Stimulated activated CD4-positive, alpha-beta T cell treated with anti-CD3 and anti-CD28 coated beads, TNF-alpha, amount 100 ng/mL, for 1 hour (primary cell): ENCODE measurements around the gene RPTOR.

Experiments
- DNase-seq, 3 donors: peaks; one replicate each; pipeline ENCODE4 v3.0.0-alpha.2; 2020; ENCODE audit warnings: low read depth in 3 of 3, low spot score in 1 of 3

RPTOR gene

GRCh38 chr17:80588702-80589383 lies 44.2 kb downstream of the RPTOR start:
- no peak for DNase-seq

DNA sequence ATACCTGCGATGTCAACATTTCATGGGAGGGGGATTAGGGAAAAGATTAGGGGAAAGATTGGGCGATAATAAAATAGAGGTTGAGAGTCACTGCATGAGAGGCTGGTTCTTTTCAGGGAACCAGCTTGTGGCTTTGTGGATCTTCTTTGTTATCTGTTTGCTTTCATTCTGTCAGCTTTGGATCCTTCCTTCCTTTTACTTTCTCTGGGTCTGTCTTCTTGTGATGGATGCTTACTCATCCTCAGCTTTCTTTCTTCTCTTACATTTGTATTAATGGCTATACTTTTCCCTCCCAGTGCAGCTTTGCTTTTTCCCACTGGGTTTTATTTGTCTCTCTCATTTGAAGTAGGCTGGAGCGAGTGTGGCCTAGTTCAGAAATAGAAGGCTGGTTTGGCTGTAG lies 47.1 kb downstream of the RPTOR start:
- DNase-seq, result no peak

- no peak for DNase-seq
Measured at GRCh38 chr17:80592243-80592642, 47.6 kb downstream of the RPTOR start.

DNA sequence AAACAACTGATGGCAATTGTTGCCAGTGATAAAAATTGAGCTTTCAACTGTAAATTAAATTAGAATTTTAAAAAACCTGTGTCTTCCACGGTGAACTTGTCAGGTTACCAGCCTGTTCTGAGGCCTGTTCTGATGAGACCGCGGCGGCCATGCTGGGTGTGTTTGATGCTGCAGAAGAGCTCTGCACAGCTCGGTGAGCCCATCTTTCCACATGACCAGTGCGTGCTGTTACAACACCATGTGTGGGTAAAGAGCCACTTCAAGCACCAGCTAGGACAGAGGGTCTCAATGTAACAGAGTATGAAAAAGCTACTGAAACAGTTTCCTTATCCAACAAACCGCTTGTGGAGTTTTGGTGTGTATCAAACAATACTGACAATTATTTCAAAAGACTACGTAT lies 48.5 kb downstream of the RPTOR start:
- no peak for DNase-seq

DNA sequence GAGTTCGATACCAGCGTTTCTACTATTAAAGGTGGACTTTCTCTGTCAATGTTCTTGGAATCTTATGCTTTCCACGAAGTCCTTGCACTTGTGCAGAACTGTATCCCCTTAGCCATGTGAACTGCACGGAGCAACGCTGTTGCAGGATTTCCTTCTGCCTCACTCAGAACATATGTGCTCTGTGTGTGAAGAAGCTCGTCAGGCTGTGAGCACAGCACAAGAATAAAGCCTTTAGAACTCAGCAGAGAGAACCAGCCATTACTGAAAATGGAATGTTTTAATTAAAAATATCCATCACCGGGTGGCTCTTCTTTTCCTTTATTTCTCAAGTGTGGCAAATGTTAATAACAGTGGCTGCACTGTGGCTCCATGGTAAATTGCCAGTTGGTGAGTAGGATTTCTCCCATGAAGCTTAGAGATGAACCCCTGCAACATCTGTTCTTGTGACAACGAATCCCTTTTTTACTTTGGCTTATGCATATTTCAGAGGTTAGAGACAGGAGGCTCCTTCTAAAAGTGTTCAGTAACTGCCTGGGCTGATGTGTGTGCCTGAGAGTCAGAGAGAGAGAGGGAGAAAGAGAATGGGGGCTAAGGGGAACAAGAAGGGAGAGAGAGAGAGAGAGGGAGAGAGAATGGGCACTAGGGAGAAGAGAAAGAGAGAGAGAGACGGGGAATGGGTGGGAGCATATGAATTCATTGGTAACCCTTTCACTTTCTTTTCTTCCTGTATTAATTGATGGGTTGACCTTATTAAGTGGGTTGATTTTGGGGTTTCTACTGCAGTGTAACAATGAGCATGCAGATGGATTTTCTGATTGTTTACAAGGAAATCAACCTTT lies 50.0 kb downstream of the RPTOR start:
- no peak for DNase-seq

- no peak for DNase-seq
Measured at GRCh38 chr17:80596760-80597608, 52.3 kb downstream of the RPTOR start.

DNA sequence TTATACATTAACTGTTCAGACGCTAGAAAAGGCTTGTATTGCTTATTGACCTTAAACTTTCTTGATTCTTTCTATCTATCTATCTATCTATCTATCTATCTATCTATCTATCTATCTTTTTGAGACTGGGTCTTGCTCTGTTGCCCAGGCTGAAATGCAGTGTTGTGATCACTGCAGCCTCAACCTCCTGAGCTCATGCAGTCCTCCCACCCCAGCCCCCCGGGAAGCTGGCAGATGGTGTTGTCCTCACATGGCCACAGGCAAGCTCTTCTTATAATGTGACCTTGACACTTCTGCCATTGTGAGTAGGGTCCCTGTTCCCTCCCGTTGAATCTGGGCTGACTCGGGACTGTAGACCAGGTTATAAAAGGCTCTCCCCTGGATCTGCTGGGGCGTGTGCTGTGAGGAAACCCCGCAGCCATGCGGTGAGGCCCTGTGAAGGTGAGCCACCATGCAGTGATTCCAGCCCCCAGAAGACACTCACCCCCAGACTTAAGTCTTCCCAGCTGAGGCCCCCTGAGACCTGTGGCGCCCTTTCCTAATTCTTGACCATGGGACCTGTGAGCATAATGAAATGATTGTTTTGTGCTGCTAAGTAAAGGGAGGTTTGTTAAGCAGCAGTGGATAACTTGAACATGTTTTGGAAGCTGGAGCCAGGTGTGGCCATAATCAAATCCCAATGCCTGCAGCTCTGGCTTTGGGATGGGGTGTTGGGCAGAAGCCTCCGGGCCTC lies 54.3 kb downstream of the RPTOR start:
- no peak for DNase-seq

DNA sequence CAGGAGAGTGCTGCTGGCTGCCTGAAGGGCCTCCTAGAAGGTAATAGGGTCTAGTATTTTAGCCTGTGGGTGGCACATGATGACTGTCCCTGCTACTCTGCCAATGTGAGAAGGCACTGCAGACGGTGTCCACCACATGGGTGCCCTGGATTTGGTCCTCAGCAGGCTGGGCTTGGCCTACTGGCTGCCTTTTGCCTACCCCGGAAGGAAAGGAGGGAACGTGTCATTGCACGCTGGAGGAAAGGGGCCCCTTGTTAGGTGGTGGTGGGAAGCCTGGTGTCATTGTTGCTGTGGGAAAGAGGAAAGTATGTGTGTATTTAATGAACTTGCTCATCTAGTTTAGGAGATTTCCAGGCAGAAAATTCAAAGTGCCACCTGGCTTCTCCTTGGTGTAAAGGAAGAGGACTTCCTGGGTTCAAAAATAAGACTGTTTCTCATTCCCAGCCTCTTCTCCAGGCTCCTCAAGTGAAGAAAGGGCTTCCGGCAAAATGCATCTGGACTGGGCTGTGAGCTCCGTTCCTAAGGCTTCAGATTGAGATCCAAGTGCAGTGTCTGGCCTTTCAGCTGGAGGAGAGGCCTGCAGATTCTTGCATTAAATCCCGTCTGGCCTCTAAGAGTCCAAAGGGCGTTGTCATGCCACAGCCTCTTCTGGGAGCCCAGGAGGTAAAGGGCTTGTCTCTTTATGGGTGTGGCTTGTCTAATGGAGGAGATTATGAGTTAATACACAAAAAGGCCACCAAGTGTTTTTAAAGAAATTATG lies 55.1 kb downstream of the RPTOR start:
- DNase-seq, result no peak

GRCh38 chr17:80601146-80601545 lies 56.5 kb downstream of the RPTOR start:
- DNase-seq, result no peak

GRCh38 chr17:80603396-80603795 lies 58.8 kb downstream of the RPTOR start:
- no peak for DNase-seq

DNA sequence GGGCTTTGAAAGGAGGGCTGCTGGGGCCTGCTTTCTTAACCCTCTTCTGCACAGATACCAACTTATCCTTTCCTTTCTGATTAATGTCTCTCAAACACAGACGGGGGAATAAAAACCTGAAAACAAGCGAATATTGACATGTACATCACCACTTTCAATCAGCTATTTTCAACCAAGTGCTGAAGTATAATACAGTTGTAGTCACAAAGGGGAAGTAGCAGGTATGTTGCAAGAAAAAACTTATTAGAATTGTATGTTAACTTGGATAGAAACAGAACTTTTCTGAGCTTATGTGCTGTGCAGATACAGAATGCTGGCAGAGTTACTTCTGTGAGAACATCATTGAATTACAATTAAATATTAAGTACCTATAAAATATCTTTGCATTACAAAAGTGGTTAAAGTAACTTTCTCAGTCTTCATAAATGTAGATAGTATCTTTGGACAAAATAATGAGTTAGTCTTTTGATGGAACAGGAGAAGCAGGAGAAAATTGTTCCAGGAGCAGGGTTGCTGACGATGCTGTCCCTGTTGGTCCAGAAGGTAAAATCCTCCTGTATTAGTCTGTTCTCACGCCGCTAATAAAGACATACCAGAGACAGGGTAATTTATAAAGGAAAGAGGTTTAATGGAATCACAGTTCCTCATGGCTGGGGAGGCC lies 59.5 kb downstream of the RPTOR start:
- no peak for DNase-seq

DNA sequence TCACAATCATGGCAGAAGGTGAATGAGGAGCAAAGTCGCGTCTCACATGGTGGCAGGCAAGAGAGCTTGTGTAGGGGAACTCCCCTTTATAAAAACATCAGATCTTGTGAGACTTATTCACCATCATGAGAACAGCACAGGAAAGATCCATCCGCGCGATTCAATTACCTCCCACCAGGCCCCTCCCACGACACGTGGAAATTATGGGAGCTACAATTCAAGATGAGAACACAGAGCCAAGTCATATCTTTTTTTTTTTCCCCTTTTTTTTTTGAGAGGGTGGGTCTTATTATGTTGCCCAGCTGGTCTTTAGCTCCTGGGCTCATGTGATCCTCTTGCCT lies 60.0 kb downstream of the RPTOR start:
- DNase-seq, result no peak

DNA sequence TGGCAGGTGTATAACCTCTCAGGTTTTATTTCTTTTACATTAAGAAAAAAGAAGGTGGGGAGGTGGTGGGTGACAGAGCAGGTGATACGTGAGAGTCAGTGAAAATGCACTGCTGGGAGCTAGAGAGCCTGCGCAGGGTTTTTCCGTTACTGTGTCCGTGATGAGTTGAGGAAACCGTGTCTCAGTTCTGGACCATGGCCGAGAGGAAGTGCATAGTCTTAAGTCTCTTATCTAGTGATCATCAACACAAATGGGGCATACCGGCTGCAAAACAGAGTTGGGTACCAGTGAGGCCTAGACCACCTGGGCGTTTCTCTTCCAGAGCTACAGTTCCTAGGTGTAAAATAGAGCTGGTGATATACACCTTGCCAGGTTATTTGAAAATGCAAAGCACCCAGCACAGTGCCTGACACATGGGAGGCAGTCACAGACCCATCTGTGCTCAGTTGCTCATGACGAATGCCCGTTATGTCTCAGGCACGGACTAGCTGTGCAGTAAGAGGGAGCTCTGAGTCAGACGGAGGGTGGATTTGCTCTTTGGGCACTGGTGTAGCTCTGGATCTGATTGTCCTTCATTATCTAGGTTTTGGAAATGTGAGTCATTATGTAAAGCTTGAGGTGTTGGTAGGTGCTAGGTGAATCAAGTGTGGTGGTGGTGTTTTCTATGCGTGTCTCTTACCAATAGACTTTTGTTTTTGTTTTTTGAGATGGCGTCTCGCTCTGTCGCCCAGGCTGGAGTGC lies 60.9 kb downstream of the RPTOR start:
- DNase-seq, result peak in 2 of 3 donors; percentile 11 to 25

DNA sequence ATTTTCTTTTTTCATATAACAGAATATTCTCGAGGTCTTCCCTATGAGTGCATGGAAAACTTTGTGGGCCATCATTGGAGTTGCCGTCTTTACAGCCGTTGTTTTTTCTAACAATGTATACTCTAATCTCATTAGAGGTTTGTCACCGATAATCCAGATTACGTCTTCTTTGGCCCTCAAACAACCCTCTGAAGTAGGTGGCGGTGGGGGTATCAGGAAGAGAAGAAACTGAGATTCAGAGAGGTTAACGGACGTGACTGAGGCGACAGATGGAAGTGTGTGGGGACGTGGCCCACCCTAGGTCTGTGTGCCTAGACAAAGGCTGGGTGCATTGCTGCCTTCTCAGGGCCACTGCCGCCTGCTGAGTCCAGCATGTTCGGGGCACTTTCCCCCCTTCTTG lies 63.7 kb downstream of the RPTOR start:
- DNase-seq, result no peak

GRCh38 chr17:80609757-80610156 lies 65.1 kb downstream of the RPTOR start:
- no peak for DNase-seq

DNA sequence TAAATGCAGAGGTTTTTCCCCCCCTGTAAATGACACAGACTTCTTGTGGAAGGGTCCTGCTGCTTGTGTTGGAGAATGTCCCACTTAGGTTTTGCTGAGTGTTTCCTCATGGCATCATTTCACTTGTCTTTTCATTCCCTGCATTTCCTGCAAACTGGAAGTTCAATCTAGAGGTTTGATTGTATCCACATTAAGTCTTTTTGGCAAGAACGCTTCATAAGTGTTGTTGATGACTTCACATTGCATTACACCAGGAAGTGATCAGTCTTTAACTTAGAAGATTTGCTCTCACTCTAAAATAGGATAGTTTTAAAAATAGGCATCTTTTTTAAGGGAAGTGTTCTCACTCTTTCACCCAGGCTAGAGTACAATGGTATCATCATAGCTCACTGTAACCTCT lies 67.2 kb downstream of the RPTOR start:
- DNase-seq, result no peak

DNA sequence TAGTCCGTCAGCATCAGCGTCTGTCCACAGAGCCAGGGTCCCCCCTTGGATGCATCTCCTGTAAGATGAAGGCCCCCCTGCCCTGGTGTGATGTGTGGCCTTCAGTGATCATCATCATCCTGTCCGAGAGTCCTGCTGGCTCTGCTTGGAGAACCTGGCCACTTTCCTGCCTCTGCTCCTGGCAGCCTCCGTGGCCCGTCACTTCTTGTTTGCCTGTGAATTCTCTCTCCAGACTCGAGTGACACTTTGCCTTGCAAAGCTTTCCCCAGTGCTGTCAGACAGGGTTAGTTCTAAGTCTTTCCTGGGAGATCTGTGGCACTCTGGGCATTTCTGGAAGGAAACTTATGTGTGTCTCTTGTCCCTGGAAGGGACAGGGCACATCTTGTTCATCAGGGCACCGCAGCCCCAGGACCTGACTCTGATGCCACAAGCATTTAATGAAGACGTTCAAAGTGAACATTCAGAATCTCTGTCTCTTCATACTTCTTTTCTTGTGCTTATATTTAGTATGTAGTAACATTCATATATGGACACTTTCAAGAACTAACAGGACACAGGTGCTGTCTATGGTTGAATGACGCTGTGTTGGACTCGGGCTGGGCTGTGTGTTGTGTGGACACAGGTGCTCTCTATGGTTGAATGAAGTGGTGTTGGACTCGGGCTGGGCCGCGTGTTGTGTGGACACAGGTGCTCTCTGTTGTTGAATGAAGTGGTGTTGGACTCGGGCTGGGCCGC lies 68.5 kb downstream of the RPTOR start:
- DNase-seq, result no peak

- DNase-seq, result no peak
Measured at GRCh38 chr17:80613732-80614071, 69.1 kb downstream of the RPTOR start.
